Adipocyte (in vitro differentiated cells): ENCODE data around the gene DEPDC5.
"Not testable (repeated sequence)": the region's sequence is repeated elsewhere in the genome, so short reads cannot be mapped to it uniquely, and the experiment has no call there.

Experiments
- DNase-seq: peaks from one replicate; pipeline ENCODE4 v3.0.0-alpha.2; 2015; ENCODE audit warnings: low read depth
- H3K27me3 ChIP-seq: replicated peaks from 2 replicates; pipeline ENCODE4 v1.7.0; 2013; ENCODE audit warnings: mild to moderate bottlenecking, low read length, moderate library complexity; ENCODE audit not compliant: control insufficient read depth, insufficient read depth
- H3K36me3 ChIP-seq: 2 replicates; pipeline ENCODE4 v1.7.0; 2013; ENCODE audit warnings: low read length, mild to moderate bottlenecking, moderate library complexity; ENCODE audit not compliant: control insufficient read depth, insufficient read depth, severe bottlenecking
- H3K4me1 ChIP-seq: 2 replicates; pipeline ENCODE4 v1.7.0; 2013; ENCODE audit warnings: mild to moderate bottlenecking, low read length, moderate library complexity; ENCODE audit not compliant: control insufficient read depth, insufficient read depth
- H3K4me3 ChIP-seq: 2 replicates; pipeline ENCODE4 v1.7.0; 2013; ENCODE audit warnings: mild to moderate bottlenecking, low read length, moderate library complexity
- H3K9ac ChIP-seq: 2 replicates; pipeline ENCODE4 v1.7.0; 2013; ENCODE audit warnings: mild to moderate bottlenecking, low read length, moderate library complexity
- H3K9me3 ChIP-seq: 2 replicates; pipeline ENCODE4 v1.7.0; 2013; ENCODE audit warnings: mild to moderate bottlenecking, low read length, moderate library complexity; ENCODE audit not compliant: control insufficient read depth

DEPDC5 gene

DNA sequence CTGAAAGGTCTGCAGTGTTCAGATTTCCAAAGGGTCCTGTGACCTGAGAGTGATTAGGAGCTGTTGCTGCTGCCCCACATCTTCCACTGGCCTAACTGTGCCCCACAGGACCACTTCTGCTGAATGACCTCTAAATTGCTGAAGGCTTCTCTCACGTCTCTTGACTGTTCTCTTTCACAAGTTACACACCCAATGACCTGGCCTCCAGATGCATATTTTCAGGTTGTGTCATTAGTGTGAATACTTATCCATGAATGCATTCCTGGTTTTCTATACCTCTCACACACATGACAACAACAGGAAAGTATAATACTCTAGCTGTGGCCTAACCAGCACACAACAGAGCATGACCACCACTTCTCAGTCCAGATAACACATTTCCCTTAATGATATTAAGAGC lies 19.3 kb upstream of the DEPDC5 start:
- no peaks in the 10 kb centered on the region for H3K9me3 ChIP-seq
- peaks cover 30% of the 10 kb centered on the region for H3K4me1 ChIP-seq
- H3K27me3 ChIP-seq, result no peaks in the 10 kb centered on the region
- peak; percentile 61 for DNase-seq
- H3K9ac ChIP-seq, result no peak overlapping the region
- peak overlapping the region; percentile 11 for H3K4me3 ChIP-seq
- peaks cover 5% of the 10 kb centered on the region for H3K36me3 ChIP-seq

DNA sequence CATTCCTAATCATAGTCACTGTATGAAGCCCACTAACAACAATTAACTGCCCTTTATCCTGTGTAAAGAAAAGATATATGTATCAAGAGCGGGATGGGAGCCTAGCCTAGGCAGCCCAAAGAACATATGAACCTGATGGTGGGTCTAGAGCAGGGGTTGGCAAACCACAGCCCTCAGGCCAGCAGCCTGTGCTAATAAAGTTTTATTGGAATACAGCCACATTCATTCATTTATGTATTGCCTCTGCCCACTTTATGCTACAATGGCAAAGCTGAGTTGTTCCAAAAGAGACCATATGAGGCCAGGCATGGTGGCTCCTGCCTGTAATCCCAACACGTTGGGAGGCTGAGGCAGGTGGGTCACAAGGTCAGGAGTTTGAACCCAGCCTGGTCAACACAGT lies 17.4 kb upstream of the DEPDC5 start:
- H3K4me3 ChIP-seq, result no peak overlapping the region
- peaks cover 5% of the 10 kb centered on the region for H3K36me3 ChIP-seq
- no peak overlapping the region for H3K9ac ChIP-seq
- DNase-seq, result no peak
- no peaks in the 10 kb centered on the region for H3K27me3 ChIP-seq
- H3K9me3 ChIP-seq, result no peaks in the 10 kb centered on the region
- peaks cover 29% of the 10 kb centered on the region for H3K4me1 ChIP-seq

DNA sequence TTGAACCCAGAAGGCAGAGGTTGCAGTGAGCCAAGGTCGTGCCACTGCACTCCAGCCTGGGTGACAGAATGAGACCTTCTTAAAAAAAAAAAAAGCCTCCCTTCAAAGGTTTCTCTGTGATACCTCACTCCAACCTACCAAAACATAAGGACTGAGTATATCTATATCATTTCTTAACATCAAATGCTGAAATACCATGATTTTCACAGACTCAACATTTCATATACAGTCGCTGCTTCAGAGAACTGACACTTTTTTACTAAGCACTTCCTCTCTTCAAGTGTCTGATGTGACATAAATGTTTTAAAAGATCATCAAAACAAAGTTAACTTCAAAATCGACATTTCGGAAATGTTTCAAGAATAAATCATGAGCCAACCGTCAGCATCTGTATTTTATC lies 15.9 kb upstream of the DEPDC5 start:
- Histone ChIP-seq H3K4me3 (no peak overlapping the region), H3K9me3 (no peaks in the 10 kb centered on the region), H3K9ac (no peak overlapping the region), H3K36me3 (peaks cover 5% of the 10 kb centered on the region), H3K4me1 (peaks cover 29% of the 10 kb centered on the region), H3K27me3 (no peaks in the 10 kb centered on the region)
- DNase-seq, result no peak

DNA sequence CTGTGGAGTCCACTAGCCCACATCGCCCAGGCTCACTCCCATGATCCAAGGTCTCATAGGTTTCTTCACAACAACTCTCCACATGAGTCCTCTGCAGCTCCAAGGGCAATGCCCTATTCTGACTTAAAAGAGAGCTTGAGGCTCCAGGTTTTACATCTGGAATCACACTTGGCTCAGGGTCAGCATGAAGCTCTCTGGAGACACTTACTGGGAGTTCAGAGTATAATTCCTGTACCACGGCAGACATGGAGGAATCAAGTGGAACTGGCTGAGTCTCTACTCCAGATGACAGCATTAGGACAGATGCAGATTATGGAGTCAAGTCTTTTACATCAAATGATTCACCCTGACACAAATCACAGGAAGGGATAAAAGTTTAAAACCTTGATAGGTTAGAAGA lies 15.3 kb upstream of the DEPDC5 start:
- no peak for DNase-seq
- peaks cover 5% of the 10 kb centered on the region for H3K36me3 ChIP-seq
- peaks cover 32% of the 10 kb centered on the region for H3K4me1 ChIP-seq
- no peak overlapping the region for H3K4me3 ChIP-seq
- H3K9ac ChIP-seq, result no peak overlapping the region
- no peaks in the 10 kb centered on the region for H3K9me3 ChIP-seq
- no peaks in the 10 kb centered on the region for H3K27me3 ChIP-seq

DNA sequence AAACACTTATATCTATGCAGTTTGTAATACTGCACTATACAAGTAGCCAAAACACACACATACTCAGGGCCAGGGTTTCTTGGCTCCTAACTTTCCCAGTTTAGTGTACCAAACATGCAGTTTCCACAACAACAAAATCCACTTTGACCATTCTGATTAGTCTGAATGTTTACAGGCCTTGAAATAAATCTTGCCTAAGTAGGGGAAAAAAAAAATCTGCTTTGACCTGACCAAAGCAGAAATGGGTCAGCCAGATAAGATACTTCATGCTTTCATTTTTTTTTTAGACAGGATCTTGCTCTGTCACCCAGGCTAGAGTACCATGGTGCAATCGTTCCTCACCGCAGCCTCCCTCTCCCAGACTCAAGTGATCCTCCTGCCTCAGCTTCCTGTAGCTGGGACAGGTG lies 14.0 kb upstream of the DEPDC5 start:
- DNase-seq, result no peak
- Histone ChIP-seq H3K4me1 (peaks cover 23% of the 10 kb centered on the region), H3K36me3 (peaks cover 5% of the 10 kb centered on the region), H3K27me3 (no peaks in the 10 kb centered on the region), H3K9me3 (no peaks in the 10 kb centered on the region), H3K9ac (no peak overlapping the region), H3K4me3 (no peak overlapping the region)

DNA sequence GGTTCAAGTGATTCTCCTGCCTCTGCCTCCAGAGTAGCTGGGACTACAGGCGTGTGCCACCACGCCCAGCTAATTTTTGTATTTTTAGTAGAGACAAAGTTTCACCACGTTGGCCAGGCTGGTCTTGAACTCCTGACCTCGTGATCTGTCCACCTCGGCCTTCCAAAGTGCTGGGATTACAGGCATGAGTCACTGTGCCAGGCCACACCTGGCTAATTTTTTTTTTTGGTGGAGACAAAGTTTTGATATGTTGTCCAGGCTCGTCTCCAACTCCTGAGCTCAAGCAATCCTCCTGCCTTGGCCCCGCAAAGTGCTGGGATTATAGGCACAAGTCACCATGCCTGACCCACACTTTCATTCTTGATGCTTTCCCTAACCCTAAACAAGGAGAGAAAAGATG lies 13.5 kb upstream of the DEPDC5 start:
- H3K4me1 ChIP-seq, result peaks cover 21% of the 10 kb centered on the region
- not testable (repeated sequence) for H3K4me3 ChIP-seq, H3K36me3 ChIP-seq, H3K27me3 ChIP-seq, H3K9me3 ChIP-seq, DNase-seq, H3K9ac ChIP-seq

DNA sequence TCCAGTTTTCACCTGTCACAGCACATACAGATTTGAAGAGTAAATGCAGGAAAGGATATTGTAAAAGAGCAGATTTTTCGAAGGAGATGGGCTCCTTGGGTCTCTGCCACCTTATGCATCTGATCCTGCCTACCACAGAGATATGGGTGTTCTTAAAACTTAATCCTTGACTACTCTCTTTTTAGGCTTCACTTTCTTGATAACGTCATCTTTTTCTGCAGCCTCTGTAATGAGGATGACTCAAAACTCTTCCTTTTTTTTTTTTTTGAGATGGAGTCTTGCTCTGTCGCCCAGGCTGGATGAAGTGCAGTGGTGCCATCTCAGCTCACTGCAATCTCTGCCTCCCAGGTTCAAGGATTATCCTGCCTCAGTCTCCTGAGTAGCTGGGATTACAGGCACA lies 11.7 kb upstream of the DEPDC5 start:
- no peaks in the 10 kb centered on the region for H3K9me3 ChIP-seq
- H3K27me3 ChIP-seq, result no peaks in the 10 kb centered on the region

DNA sequence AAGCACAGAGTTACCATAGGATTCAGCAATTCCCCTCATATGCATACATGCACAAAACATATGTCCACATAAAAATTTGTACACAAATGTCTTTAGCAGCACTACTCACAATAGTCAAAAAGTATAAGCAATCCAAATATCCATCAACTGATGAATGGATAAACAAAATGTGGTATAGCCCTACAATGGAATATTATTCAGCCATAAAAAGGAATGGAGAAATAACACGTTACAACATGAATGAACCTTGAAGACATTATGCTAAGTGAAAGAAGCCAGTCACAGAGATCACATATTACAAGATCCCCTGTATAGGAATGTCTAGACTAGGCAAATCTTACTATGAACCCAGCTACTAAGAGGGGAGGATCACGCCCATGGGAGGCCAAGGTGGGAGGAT lies 11.1 kb upstream of the DEPDC5 start:
- no peak for DNase-seq
- no peaks in the 10 kb centered on the region for H3K9me3 ChIP-seq
- peaks cover 12% of the 10 kb centered on the region for H3K36me3 ChIP-seq
- H3K9ac ChIP-seq, result no peak overlapping the region
- no peaks in the 10 kb centered on the region for H3K27me3 ChIP-seq
- peaks cover 26% of the 10 kb centered on the region for H3K4me1 ChIP-seq
- no peak overlapping the region for H3K4me3 ChIP-seq

More for the DNA sequence above, 11.7 kb upstream of the DEPDC5 start:
- H3K4me3 ChIP-seq, result no peak overlapping the region
- H3K36me3 ChIP-seq, result peaks cover 9% of the 10 kb centered on the region
- DNase-seq, result no peak
- no peak overlapping the region for H3K9ac ChIP-seq
- peaks cover 26% of the 10 kb centered on the region for H3K4me1 ChIP-seq

DNA sequence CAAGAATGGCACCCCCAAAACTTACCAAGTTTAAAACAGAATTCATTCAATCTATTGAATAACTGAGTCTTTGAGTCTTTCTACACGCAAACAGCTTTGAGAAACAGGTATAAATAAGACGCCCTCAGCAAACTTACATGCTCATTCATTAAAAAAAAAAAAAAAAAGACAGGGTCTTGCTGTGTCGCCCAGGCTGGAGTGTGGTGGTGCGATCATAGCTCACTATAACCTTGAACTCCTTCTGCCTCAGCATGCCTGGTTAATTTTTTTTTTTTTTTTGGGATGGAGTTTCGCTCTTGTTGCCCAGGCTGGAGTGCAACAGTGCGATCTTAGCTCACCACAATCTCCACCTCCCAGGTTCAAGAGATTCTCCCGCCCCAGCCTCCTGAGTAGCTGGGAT lies 9.9 kb upstream of the DEPDC5 start:
- H3K36me3 ChIP-seq, result peaks cover 12% of the 10 kb centered on the region
- peaks cover 29% of the 10 kb centered on the region for H3K4me1 ChIP-seq
- no peaks in the 10 kb centered on the region for H3K27me3 ChIP-seq
- no peak for DNase-seq
- no peak overlapping the region for H3K9ac ChIP-seq
- no peaks in the 10 kb centered on the region for H3K9me3 ChIP-seq
- H3K4me3 ChIP-seq, result no peak overlapping the region

DNA sequence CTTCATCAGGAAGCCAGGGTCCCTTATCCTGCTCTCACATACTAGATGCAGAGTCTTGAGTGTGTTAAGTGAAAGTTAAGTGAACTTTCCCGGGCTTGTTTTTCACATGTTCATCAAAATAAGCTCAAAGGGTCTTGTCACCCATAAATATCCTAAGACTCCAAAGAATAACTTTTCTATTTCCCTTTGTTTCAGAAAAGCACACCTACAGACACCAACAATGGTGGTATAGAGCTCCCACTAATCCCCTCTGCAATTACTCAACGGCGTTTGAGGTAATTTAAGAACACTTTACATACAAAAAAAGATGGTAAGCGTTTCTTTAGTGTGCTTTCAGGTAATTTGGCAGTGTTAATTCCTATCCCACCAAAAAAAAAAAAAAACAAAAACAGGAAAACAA lies 6.4 kb upstream of the DEPDC5 start:
- peaks cover 7% of the 10 kb centered on the region for H3K36me3 ChIP-seq
- peaks cover 38% of the 10 kb centered on the region for H3K4me1 ChIP-seq
- no peaks in the 10 kb centered on the region for H3K27me3 ChIP-seq
- DNase-seq, result no peak
- H3K9me3 ChIP-seq, result no peaks in the 10 kb centered on the region
- H3K9ac ChIP-seq, result peak overlapping the region; percentile 100
- no peak overlapping the region for H3K4me3 ChIP-seq

DNA sequence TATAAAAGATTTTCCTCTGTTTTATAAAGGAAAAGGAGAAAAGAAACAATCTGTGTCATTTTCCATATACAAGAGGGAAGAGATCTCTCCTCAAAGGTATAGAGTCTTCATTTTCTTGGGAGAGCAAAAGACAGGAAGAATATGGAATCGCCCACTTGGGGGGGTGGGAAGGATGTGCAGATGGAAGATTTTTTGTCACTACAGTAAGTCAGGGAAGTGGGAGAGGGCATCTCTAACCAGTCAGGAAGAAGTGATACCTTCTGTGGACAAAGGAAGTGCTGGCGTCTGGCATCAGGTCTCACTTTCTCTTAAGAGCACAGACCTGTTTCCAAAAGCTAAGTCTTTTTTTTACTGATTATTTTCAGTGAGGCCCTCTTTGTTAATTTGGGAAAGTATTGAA lies 5.3 kb upstream of the DEPDC5 start:
- Histone ChIP-seq H3K27me3 (no peaks in the 10 kb centered on the region), H3K9me3 (no peaks in the 10 kb centered on the region), H3K9ac (peak overlapping the region; percentile 100), H3K36me3 (peaks cover 7% of the 10 kb centered on the region), H3K4me3 (peak overlapping the region; percentile 99), H3K4me1 (peaks cover 46% of the 10 kb centered on the region)
- DNase-seq, result peak; percentile 21

DNA sequence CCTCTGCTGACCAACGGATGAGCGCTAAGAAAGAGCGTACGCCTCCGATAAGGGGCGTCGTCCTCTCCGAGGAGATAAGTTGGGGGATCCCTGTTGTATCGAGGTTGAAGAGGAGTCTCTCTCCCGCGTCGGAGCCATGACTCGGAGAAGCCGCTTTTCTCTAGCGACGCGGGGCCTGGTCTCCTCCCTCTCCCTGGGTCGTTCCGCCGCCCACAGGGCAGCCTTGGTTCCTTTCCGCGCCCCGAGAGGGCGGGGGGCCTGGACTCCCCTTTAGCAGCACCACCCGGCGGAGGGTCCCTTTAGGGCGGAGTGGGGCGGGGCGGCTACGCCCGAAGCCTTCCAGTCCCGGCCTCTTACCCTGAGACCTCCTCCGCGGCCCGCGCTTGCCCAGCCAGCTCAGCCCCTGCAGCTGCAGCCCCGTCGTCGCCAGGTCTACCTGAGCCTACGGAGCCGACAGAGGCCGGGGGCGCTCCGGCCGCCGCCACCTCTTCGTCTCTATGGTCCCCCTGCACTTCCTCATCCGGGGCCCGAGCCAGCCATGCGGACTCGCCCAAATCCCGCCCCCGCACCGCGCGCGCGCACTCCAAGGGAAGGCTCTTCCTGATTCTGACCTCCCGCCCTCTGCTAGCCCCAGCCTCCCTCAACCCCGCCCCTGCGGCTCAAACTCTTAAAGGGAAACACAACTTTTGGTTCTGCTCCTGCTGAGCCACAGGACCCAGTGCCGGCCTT lies 4.0 kb upstream of the DEPDC5 start, which contains the start of gene PRR14L:
PRR14L (minus strand) TSS at position 497 of the 729 bp plus-strand sequence. CDS start 11,272 bp downstream, outside the sequence.
- Histone ChIP-seq H3K9ac (peak within 1 kb of the TSS; percentile 100), H3K4me3 (peak within 1 kb of the TSS; percentile 99), H3K27me3 (no peaks in the 10 kb centered on the region), H3K36me3 (peaks cover 7% of the 10 kb centered on the region), H3K4me1 (peaks cover 53% of the 10 kb centered on the region), H3K9me3 (no peaks in the 10 kb centered on the region)
- DNase-seq, result peak; percentile 98
